ENCODE results near the gene EEF1AKMT2.

GRCh38 chr10:124730790-124731189 is 60.9 kb downstream of the EEF1AKMT2 start:
- TF ChIP-seq CTCF (IDR thresholded peaks at IDR 0.05; ENCODE audit: insufficient read depth, low read depth, low read length): no peak
- TF ChIP-seq EZH2 (IDR thresholded peaks at IDR 0.05; ENCODE audit: insufficient read depth, low read length): no peak
